Keratinocyte (primary cell): Measurements from ENCODE around the gene TMOD1.

Source experiments
- EZH2 ChIP-seq: IDR thresholded peaks from one replicate; pipeline ENCODE4 v1.6.1; 2012; ENCODE audit warnings: inconsistent platforms, mild to moderate bottlenecking, low read length, moderate library complexity
- TF ChIP-seq, protein P1 (sequence below), 3 experiments: IDR thresholded peaks in 1 of 3; conservative IDR thresholded peaks in 1 of 3; optimal IDR thresholded peaks in 1 of 3; 2 replicates in 2 of 3; 3 replicates in 1 of 3; pipeline versions ENCODE3 to v1.5.1; 2011; ENCODE audit warnings: low read length in 3 of 3, mild to moderate bottlenecking in 3 of 3, moderate library complexity in 2 of 3, control low read depth in 1 of 3, inconsistent platforms in 1 of 3; ENCODE audit not compliant: insufficient read depth in 2 of 3; ENCODE audit errors: extremely low read depth in 1 of 3

DNA sequence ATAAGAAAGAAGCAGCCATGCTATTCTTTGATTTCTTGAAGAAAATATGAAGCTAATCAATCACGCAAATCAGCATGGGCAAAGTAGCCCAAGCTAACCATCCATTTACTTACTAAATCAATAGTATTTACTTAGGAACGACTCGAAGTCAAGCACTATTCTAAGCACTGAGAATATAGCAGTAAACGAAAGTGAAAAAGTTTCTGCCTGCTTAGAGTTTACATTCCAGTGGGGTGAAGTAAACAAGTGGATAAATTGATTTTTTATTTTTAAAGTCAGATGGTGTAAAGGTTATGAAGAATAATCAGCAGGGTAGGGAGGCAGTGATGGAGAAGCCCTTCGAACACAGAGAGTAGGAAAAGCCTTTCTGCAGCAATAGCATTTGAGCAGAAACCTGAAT is 126.2 kb downstream of the TMOD1 start:
- TF ChIP-seq, protein P1, sequence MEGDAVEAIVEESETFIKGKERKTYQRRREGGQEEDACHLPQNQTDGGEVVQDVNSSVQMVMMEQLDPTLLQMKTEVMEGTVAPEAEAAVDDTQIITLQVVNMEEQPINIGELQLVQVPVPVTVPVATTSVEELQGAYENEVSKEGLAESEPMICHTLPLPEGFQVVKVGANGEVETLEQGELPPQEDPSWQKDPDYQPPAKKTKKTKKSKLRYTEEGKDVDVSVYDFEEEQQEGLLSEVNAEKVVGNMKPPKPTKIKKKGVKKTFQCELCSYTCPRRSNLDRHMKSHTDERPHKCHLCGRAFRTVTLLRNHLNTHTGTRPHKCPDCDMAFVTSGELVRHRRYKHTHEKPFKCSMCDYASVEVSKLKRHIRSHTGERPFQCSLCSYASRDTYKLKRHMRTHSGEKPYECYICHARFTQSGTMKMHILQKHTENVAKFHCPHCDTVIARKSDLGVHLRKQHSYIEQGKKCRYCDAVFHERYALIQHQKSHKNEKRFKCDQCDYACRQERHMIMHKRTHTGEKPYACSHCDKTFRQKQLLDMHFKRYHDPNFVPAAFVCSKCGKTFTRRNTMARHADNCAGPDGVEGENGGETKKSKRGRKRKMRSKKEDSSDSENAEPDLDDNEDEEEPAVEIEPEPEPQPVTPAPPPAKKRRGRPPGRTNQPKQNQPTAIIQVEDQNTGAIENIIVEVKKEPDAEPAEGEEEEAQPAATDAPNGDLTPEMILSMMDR (optimal IDR thresholded peaks at IDR 0.05 in 1 of 3, IDR thresholded peaks at IDR 0.05 in 1 of 3, conservative IDR thresholded peaks at IDR 0.05 in 1 of 3; ENCODE audit: extremely low read depth in 1 of 3, insufficient read depth in 2 of 3, low read length in 3 of 3): no peak
- TF ChIP-seq EZH2: no peak
